GM12864 (cell line): Measurements from ENCODE around the gene CHST9.

Experiments
- DNase-seq: peaks from one replicate; pipeline ENCODE4 v3.0.0-alpha.2; 2011; ENCODE audit warnings: low read depth
- H3K4me3 ChIP-seq: 2 replicates; pipeline ENCODE4 v1.5.1; 2011; ENCODE audit warnings: mild to moderate bottlenecking, low read depth, low read length, control low read depth
- TF ChIP-seq, protein P1 (sequence below): IDR thresholded peaks from 2 replicates; pipeline ENCODE4 v1.5.1; 2011; ENCODE audit warnings: low read depth, mild to moderate bottlenecking, moderate library complexity, low read length, control low read depth, inconsistent platforms; ENCODE audit errors: missing control alignments

Gene CHST9

DNA sequence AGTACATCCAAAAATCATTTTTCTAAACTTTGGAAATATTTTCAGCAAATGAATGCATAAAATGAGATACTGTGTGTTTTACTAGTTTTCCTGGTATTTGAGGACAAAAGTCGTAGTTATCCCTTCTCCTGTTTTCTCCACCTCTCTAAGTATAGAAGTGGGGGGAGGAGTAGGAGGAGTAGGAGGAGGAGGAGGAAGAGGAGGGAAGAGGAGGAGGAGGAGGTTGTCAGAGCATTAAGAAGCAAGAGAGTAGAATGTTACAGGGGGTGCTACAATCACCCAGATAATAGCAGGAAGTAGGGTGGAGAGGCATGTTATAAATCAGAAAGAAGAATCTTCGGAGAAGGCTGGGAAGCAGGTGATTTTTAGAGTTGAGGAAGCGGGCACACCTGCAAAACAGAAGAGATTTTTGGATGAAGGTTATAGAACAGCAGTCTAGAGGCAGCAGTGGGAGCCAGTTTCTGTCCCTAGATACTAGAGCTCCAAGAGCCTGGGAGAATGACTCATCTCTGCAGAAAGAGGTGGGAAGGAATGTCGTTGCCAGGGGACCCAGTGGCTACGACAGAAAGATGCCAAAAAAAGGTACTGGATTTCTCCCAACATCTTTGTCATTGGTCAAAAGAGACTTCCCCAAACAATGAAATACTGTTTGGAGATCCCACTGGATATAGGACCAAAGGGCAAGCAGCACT, 275.4 kb downstream of the CHST9 start:
- no peak for DNase-seq
- TF ChIP-seq, protein P1, sequence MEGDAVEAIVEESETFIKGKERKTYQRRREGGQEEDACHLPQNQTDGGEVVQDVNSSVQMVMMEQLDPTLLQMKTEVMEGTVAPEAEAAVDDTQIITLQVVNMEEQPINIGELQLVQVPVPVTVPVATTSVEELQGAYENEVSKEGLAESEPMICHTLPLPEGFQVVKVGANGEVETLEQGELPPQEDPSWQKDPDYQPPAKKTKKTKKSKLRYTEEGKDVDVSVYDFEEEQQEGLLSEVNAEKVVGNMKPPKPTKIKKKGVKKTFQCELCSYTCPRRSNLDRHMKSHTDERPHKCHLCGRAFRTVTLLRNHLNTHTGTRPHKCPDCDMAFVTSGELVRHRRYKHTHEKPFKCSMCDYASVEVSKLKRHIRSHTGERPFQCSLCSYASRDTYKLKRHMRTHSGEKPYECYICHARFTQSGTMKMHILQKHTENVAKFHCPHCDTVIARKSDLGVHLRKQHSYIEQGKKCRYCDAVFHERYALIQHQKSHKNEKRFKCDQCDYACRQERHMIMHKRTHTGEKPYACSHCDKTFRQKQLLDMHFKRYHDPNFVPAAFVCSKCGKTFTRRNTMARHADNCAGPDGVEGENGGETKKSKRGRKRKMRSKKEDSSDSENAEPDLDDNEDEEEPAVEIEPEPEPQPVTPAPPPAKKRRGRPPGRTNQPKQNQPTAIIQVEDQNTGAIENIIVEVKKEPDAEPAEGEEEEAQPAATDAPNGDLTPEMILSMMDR, result no peak
- no peak overlapping the region for H3K4me3 ChIP-seq

DNA sequence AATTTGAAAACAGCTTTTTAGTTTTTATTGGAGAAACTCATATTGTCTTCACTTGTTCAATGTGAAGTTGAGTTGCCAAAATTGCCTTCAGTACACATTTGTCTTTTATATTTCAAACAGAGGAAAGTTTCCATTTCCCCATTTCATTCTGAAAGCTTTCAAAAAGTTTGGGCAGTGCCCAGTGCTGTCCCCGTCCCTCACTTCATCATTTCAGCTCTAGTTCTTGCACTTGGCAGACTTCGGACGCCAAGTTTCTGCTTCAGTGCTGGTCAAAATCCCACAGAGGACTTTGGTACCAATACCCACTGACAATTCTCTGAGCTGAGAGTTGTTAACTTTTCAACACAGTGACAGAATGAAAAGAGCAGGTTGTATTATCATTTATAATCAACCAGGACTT, 276.2 kb downstream of the CHST9 start:
- no peak for DNase-seq
- TF ChIP-seq, protein P1, result no peak

DNA sequence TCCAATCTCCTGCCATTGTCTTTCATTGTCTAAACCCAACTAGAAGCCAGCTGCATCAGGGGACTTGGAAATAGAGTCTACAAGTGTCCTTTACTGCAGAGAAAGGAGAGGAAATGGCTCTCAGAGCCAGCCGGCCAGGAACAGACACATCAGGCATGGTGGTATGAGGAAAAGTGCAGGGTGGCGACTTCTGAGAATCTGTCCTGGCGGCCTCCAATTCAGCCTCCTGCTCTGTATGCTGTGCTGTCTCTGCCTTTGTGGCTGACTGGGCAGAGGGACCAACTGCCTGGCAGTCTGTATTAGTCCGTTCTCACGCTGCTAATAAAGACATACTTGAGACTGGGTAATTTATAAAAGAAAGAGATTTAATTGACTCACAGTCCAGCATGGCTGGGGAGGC, 282.8 kb downstream of the CHST9 start:
- TF ChIP-seq, protein P1, result no peak
- DNase-seq, result no peak

More for the DNA sequence above, 276.2 kb downstream of the CHST9 start:
- no peak overlapping the region for H3K4me3 ChIP-seq

DNA sequence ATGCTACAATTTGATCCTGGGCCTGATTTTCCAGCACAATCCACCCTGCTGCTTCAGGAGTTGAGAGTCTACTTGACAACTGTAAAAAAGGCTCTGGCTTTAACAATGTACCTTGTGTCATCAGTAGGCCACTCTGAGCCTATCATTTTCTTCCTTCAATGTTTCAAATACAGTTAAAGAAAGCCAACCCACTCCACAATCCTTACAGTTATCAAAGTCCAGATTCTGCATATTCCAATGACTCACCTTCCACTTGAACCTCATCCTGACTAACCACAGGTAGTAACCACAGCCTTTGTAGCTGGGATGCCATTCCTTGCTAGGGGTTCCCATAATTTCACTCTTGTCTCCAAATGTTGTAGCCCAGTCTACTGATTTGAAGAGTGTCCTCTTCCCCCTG, 284.1 kb downstream of the CHST9 start:
- no peak overlapping the region for H3K4me3 ChIP-seq
- no peak for DNase-seq
- TF ChIP-seq, protein P1, result no peak

More for the DNA sequence above, 282.8 kb downstream of the CHST9 start:
- H3K4me3 ChIP-seq, result no peak overlapping the region

DNA sequence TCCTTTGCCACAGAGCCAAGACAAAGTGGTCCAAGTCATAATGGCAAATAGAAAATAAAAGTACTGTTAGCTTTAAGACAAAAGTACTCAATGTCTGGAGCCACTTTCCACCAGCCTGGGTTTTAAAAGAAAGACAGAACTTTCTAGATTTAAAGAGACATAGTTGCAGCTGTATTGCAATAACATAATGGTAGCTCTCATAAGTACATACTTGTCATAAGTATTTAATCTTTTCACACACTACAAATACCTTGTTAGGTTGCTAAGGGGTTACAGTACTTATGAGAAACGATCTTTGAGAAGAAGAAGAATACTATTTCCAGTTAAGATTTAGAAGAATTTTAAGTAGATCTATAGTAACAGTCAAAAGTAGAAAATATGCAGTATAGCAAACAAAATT, 290.7 kb downstream of the CHST9 start:
- H3K4me3 ChIP-seq, result no peak overlapping the region
- no peak for DNase-seq
- TF ChIP-seq, protein P1, result no peak

DNA sequence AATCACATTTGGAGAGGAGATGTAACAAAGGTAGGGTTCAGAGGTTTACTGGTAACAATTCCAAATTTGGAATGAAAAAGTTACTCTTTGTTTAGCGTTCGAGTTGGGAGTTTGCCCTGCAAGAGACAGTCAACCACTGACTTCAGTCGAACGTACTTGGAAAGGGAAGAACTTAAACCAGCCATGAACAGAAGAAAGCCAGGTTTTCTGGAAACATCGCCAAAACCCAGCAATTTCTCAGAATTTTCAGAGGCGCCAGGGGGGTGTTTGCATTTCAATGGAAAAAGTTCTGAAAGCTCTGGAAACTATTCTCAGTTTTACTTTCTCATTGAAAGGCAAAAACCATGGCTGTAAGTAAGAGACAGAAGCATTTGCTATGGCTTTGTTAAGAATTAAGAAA, 291.1 kb downstream of the CHST9 start:
- no peak for DNase-seq
- no peak overlapping the region for H3K4me3 ChIP-seq
- TF ChIP-seq, protein P1, result no peak

DNA sequence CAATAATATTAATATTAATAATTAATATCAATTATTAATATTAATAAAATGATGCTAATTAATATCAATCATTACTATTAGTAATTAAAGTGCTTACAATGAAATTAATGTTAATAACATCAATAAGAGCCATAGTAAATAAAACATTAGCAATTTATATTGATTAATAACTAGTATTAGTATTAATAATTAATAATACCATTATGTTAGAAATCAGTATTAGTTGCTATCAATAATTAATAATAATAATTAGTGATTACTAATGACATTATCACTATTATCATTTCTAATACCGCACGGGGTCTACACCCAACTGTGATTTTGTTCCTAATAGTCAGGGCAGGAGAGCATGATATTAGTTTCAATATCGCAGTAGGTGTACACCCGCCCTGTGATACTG, 296.8 kb downstream of the CHST9 start:
- no peak for DNase-seq
- TF ChIP-seq, protein P1, result no peak
- no peak overlapping the region for H3K4me3 ChIP-seq
